Stimulated activated CD4-positive, alpha-beta T cell treated with anti-CD3 and anti-CD28 coated beads, Interleukin-1b, Interleukin-23, amount 100 ng/mL, for 24 hours (primary cell): ENCODE results near the gene ULK4.
"Not testable (repeated sequence)": the region's sequence is repeated elsewhere in the genome, so short reads cannot be mapped to it uniquely, and the experiment has no call there.

Experiments used
- DNase-seq, 4 experiments: peaks; one replicate each; pipeline ENCODE4 v3.0.0-alpha.2; 2020; ENCODE audit warnings: low read depth in 4 of 4, low spot score in 1 of 4

Gene ULK4

GRCh38 chr3:41508063-41508696 is 453.7 kb downstream of the ULK4 start:
- no peak for DNase-seq

- no peak for DNase-seq
Observed at GRCh38 chr3:41507336-41508062, 454.4 kb downstream of the ULK4 start.

- DNase-seq, result no peak
Observed at GRCh38 chr3:41503998-41504623, 457.8 kb downstream of the ULK4 start.

- no peak for DNase-seq
Observed at GRCh38 chr3:41502481-41502880, 459.4 kb downstream of the ULK4 start.

DNA sequence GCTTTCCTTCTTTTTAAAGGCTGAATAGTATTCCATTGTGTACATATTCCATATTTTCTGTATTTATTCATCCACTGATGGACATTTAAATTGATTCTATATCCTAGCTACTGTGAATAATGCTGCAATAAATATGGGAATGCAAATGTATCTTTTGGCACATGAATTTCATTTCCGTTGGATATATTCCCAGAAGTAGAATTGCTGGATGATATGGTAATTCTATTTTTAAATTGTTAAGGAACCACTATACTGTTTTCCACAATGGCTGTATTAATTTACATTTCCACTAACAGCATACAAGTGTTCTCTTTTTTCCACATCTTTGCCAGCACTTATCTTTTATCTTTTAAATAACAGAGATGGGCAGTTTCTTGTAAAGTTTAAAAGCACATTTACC is 459.9 kb downstream of the ULK4 start:
- no peak for DNase-seq

DNA sequence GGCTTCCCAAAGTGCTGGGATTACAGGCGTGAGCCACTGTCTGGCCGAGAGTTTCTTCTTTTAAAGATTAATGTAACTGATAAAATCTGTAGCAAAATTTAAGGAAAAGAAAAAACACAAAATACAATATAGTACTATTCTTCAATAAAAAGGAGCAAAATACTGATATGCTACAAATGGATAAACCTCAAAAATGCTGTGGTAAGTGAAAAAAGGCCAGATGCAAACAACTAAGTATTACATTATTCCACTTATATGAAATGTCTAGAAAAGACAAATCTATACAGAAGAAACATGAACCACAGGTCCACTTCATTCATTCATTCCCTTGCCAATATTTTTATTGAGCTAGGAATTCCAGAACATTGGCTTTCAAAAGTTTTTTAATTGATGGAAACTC is 463.1 kb downstream of the ULK4 start:
- DNase-seq, result no peak

DNA sequence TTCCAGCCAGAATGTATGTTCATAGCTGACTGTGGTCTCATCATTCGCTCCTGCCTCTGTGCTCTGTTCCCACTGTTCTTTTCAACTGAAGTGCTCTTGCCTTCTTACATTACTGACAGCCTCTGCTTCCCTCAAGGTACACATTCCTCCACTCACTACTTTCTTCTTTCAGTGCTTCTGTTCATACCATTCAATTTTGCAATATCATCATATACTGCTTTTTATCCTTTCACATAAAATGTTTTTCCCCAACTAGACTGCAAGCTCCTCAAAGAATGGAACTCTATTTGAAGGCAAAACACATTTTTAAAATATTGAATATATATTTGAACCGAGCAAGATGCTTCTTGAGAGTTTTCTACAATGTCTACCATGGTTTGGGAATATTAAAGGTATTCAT is 471.5 kb downstream of the ULK4 start:
- no peak for DNase-seq

DNA sequence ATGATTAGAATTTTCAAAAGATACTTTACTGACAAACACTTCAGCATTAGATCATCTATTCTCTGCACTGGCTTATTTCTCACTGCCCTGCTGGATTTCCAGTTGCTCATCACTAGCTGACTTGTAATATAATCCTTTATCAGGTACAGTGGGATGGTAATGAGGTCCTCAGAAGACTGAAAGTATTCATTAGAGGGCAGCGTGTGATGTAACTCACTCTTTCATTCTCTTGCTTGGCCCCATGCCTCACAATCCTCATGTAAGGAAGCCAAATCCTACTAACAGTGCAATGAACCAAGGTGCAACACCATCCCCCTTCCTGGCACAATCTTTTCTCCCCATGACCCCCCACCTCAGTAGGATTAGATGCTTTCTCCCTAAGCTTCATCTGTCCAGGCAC is 472.7 kb downstream of the ULK4 start:
- no peak for DNase-seq

GRCh38 chr3:41488501-41488900 is 473.4 kb downstream of the ULK4 start:
- no peak for DNase-seq

GRCh38 chr3:41485484-41485883 is 476.4 kb downstream of the ULK4 start:
- DNase-seq, result no peak

DNA sequence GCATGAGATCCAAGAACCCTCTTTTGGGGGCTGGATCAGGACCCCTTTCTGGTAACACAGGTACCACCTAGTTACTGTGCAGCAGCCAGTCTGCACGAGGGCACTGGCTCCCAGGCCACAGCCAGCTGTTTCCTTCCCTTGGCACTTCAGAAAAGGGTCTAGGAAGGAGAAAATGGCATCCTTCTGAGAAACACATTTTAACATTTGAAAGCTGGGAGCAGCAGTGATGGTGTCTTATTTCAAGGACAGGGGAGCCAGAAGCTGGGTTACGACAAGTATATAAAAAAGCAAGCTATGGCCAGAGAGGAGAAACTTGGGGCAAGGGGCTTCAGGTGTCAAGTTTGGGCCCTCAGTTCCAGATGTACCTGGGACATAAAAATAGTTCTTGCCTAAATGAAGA is 479.8 kb downstream of the ULK4 start:
- DNase-seq, result no peak

GRCh38 chr3:41478278-41478677 is 483.6 kb downstream of the ULK4 start:
- no peak for DNase-seq

DNA sequence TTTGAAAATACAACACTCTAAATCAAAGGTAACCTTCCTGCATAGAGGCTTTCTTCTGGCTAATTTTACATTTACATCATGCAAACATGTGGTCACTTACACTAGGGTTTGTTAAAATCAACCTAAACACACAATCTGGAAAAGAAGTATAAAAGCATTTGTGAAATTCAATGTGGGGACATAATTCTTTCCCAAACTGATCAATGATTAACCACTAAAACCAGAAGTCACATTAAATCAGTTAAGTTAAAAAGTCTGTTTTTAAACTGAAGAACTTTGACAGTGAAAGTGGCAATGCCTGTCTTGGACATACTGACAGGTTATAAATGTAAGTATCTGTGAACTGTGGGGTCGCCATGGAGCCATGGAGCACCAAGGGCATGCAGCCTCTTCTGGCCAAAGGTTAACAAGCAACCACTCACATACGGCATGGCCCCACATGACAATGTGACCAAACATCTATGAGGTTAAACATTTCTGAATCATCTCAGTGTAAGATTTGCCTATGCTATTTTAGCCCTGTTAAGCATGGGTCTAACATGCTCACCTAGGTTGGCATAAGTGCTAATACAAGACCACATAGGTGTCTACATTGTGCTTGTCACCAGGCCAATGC is 484.4 kb downstream of the ULK4 start:
- DNase-seq, result no peak

- DNase-seq, result no peak
Observed at GRCh38 chr3:41469083-41469482, 492.8 kb downstream of the ULK4 start.

DNA sequence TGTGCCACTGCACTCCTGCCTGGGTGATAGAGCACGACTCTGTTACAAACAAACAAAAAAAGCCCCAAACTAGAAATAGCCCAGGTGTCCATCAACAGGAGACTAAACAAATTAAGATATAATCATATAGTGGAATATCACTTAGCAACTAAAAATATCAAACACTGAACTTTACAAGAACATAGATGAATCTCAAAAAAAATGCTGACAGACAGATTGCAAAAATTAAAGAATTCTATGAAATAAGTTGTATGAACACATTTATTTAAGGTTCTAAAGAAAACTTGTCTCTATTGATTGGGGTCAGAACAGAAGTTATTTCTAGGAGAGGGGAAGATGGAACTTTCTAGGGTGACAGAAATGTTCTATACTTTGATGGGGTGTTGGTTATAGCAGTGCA is 494.4 kb downstream of the ULK4 start:
- no peak for DNase-seq

DNA sequence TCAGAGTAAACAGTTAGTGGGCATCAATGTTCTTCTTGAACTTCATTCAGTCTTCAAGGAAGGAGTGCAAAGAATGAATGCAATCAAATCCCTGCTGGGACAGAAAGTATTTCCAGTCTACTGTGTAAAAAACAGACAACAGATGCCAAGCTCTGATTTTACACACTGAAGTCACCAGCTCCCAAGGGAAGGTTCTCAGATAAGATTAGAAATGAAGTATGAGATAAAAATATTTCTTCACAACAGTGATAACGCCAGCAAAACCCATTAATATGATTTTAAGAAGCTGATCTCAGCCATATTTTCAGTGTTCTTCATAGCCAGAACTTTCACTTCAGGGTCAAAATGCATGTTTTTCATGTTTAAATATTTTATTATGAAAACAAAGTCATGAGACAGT is 497.0 kb downstream of the ULK4 start:
- no peak for DNase-seq

DNA sequence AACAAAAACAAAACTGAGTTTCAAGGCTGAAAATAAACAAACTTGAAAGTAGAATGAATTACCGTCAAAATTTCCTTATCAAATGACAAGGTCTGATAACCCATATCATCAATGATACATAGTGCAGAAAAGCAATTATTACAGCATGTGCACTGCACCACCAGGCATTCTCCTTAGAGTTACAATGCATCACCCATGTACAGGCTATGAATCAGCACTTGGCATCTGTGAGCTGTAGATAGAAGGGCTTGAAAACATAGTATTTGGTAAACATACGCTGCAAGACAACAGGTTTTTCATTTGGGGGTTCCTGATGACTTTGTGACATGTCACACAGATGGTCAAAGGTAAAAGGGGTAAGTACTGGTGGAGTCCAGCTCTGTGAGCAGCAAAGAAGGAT is 497.5 kb downstream of the ULK4 start:
- no peak for DNase-seq

DNA sequence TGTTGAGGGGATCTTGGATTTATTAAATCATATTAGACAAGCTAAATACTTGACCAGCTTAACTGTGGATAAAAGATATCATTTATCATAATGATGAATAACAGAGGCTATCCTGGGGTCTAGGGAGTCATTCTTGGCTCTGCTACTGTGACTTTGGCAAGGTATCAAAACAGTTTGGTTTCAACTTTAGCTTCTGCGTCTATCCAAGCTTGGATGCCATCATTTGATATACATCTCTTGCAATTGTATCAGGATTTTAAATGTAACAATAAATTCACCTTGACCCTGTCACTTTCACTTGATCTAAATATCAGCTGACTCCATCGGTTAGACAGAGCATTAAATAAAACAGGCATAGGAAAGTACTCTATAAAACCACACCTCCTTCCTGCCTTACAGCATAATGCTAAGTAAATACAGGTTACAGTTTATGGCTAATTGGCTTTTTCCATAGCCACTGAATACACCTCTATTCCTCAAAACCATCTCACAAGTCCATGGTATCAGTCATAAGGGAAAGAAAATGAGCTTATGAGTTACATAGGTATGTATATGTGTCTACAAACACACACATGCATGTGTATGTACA is 499.7 kb downstream of the ULK4 start:
- no peak for DNase-seq

GRCh38 chr3:41460736-41461135 is 501.2 kb downstream of the ULK4 start:
- DNase-seq, result no peak

DNA sequence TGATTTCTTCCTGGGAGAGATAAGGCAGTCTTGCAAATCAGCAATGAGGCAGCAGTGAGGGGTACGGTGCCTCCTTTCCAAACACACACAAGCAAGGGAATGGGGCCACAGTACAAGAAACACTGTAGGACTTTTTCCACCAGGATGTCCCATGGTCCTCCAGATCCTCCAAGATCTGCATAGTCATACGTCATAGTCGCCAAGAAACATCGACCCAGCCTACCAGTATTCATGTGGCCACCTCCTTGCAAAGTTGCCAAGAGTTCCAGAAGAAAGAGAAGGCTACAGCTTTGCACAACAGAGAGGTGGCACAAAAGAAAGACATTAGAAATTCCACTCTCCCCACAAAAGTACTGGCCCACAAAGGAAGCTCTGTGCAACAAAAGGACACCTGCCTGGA is 504.7 kb downstream of the ULK4 start:
- no peak for DNase-seq

DNA sequence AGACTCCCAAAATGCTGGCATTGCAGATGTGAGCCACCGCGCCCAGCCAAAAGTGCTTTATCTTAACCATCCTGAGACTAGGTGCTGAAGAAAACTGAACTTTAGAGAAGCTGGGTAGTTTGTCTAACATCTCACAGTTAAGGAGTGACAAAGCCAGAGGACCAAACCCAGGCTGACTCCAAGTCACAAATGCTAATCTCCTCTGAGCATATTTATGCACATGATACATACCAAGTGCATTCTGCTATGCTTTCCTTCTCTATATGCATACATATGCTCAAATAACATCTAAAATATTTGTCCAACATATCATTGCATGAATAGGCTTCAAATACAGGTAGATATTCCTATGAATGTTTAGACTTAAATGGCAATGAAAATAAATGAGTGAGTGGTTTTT is 505.7 kb downstream of the ULK4 start:
- DNase-seq, result no peak

DNA sequence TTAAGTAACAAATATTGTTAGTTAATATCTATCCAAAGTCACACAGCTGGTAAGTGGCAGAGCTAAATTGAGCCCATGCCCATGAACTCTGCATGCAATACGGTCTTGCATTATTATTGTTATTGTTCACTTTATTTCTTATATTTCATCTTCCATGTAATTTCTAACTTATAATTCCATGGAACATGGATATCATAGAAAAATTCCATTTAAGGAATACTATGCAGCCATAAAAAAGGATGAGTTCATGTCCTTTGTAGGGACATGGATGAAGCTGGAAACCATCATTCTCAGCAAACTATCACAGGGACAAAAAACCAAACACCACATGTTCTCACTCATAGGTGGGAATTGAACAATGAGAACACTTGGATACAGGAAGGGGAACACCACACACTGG is 508.3 kb downstream of the ULK4 start:
- DNase-seq, result not testable (repeated sequence)
